Measurements from ENCODE around the gene TRIM54. TPM values are rescaled to one million over a fixed set of nuclear protein-coding genes. Genes with fewer than 3 reads are reported as not detected.

Gene TRIM54
- total RNA-seq, 1 experiment from 2014 or later: 2.0 TPM

- no peaks in the 10 kb centered on the region for H3K27me3 ChIP-seq (ENCODE audit: insufficient read depth, low read length)
- H3K79me2 ChIP-seq (ENCODE audit: insufficient read depth, low read length): no peaks in the 10 kb centered on the region
- no peak overlapping the region for H3K9ac ChIP-seq (ENCODE audit: low read length)
- H2AFZ ChIP-seq (ENCODE audit: low read depth, low read length, poor library complexity, severe bottlenecking): no peak overlapping the region
- RAD21 ChIA-PET (ENCODE audit: low non-redundant PET in 1 of 2, low total read pairs in 2 of 2, uncharacterized antibody in 2 of 2, unreplicated experiment in 2 of 2): no interaction called here
- H3K4me3 ChIP-seq (replicated peaks in 1 of 2; ENCODE audit: low read depth in 1 of 2, low read length in 2 of 2): no peak overlapping the region
- H4K20me1 ChIP-seq (ENCODE audit: insufficient read depth): no peaks in the 10 kb centered on the region
- POLR2A ChIA-PET: no interaction called here
- intact Hi-C loops (cut with micrococcal nuclease): no loop called here
- no peak for DNase-seq (ENCODE audit: low read depth, low spot score)
- CTCF ChIA-PET: interaction anchor here (2.0 kb wide), 1 partner anchor 12 kb away, joined by 6 read pairs; no protein-coding TSS in a partner anchor
- H3K36me3 ChIP-seq (ENCODE audit: control insufficient read depth in 1 of 2, insufficient read depth in 2 of 2, low read length in 2 of 2): peaks cover 0 to 1% of the 10 kb centered on the region in 2 experiments; a peak in 1 of 4 replicates
- H3K4me1 ChIP-seq (ENCODE audit: control insufficient read depth in 1 of 2, insufficient read depth in 2 of 2, low read length in 2 of 2): peaks cover 4 to 5% of the 10 kb centered on the region in 2 experiments; a peak in 3 of 4 replicates
- no peak for ATAC-seq
- H3K4me2 ChIP-seq (ENCODE audit: low read length): no peak overlapping the region
- TF ChIP-seq ATF3 (IDR thresholded peaks at IDR 0.05): no peak
- TF ChIP-seq SIN3A (IDR thresholded peaks at IDR 0.05; ENCODE audit: low read depth): no peak
- TF ChIP-seq RAD21 (IDR thresholded peaks at IDR 0.05; ENCODE audit: low read depth): no peak
- TF ChIP-seq POLR2A (IDR thresholded peaks at IDR 0.05; ENCODE audit: borderline replicate concordance, extremely low read depth, insufficient read depth, insufficient read length): no peak
- no peak for TF ChIP-seq MAX (IDR thresholded peaks at IDR 0.05)
- no peak for TF ChIP-seq EGR1 (IDR thresholded peaks at IDR 0.05; ENCODE audit: low read depth)
- no peak for TF ChIP-seq ZNF274 (IDR thresholded peaks at IDR 0.05; ENCODE audit: low read depth, low read length)
- no peak for TF ChIP-seq FOSL1 (IDR thresholded peaks at IDR 0.05; ENCODE audit: low read depth)
- TF ChIP-seq SP1 (IDR thresholded peaks at IDR 0.05; ENCODE audit: low read depth): no peak
- no peak for TF ChIP-seq EZH2phosphoT487 (IDR thresholded peaks at IDR 0.05; ENCODE audit: borderline replicate concordance)
- TF ChIP-seq SRF (IDR thresholded peaks at IDR 0.05; ENCODE audit: low read depth): no peak
- no peak for TF ChIP-seq EZH2 (IDR thresholded peaks at IDR 0.05)
- TF ChIP-seq ELF1 (IDR thresholded peaks at IDR 0.05; ENCODE audit: borderline replicate concordance, low read depth): no peak
- TF ChIP-seq CTCF (IDR thresholded peaks at IDR 0.05 in 2 of 3, conservative IDR thresholded peaks at IDR 0.05 in 1 of 3; ENCODE audit: borderline replicate concordance in 1 of 3, insufficient read depth in 1 of 3, low read depth in 2 of 3, low read length in 2 of 3): no peak
- no peak for TF ChIP-seq CEBPB (IDR thresholded peaks at IDR 0.05; ENCODE audit: low read depth)
- no peak for TF ChIP-seq JUND (IDR thresholded peaks at IDR 0.05)
- no peak for TF ChIP-seq YY1 (IDR thresholded peaks at IDR 0.05; ENCODE audit: extremely low read depth, insufficient replicate concordance, low read depth, low read length)
- no peak overlapping the region for H3K27ac ChIP-seq (ENCODE audit: low read depth, low read length)
- no peaks in the 10 kb centered on the region for H3K9me3 ChIP-seq (ENCODE audit: control insufficient read depth in 1 of 2, insufficient read depth in 1 of 2, low read depth in 1 of 2, low read length in 2 of 2)
- no peaks in the 10 kb centered on the region for H3K9me2 ChIP-seq (ENCODE audit: insufficient read depth)
- no TSS peak for BruUV-seq (replicated peaks)
Measured at GRCh38 chr2:27314709-27315108, 32.5 kb downstream of the TRIM54 start.

Measured in HCT116 (cell line).